Ovary (tissue), 9 donors: ENCODE data around the gene ATP4B. TPM values are rescaled to one million over a fixed set of nuclear protein-coding genes. Genes with fewer than 3 reads are reported as not detected.

ENCODE experiments used
- DNase-seq, 5 donors: peaks; one replicate each; pipeline ENCODE4 v3.0.0-alpha.2; 2019 to 2020
- H3K27ac ChIP-seq, 2 donors: fragments of 200-600 bp; one replicate each; pipeline versions ENCODE4 v1.5.1 to v1.8.0; 2019 to 2022
- H3K27me3 ChIP-seq: fragments of 200-600 bp; one replicate; pipeline ENCODE4 v1.8.0; 2022
- H3K36me3 ChIP-seq: fragments of 200-600 bp; sonication (generic); one replicate; pipeline ENCODE4 v1.5.1; 2019
- H3K4me1 ChIP-seq: one replicate; pipeline ENCODE4 v1.8.1; 2013; ENCODE audit warnings: mild to moderate bottlenecking, moderate library complexity; ENCODE audit not compliant: insufficient read depth
- H3K4me3 ChIP-seq: fragments of 200-600 bp; sonication (generic); one replicate; pipeline ENCODE4 v1.5.1; 2017
- H3K9me3 ChIP-seq, 2 donors: fragments of 200-600 bp in 1 of 2; sonication (generic) in 1 of 2; one replicate each; pipeline versions ENCODE4 v1.5.1 to v1.8.1; 2013 to 2019; ENCODE audit warnings: mild to moderate bottlenecking in 1 of 2, moderate library complexity in 1 of 2
- EP300 ChIP-seq: sonication (generic); formaldehyde crosslinking; IDR thresholded peaks from one replicate; pipeline ENCODE4 v1.6.1; 2017; ENCODE audit warnings: antibody characterized with exemption
- POLR2A ChIP-seq: fragments of 450-650 bp; IDR thresholded peaks from one replicate; pipeline ENCODE4 v1.6.1; 2017; ENCODE audit warnings: antibody characterized with exemption, mild to moderate bottlenecking, moderate library complexity
- WGBS, 3 donors: extraction: QIAGEN DNeasy Blood & Tissue Kit in 1 of 3; methylation state at CpG; one replicate each; pipeline versions ENCODE4 v1.1.5 to v1.1.7; 2013 to 2017; 5-methylcytosine and 5-hydroxymethylcytosine counted together
- intact Hi-C, 4 donors: fragments of 100-400 bp; cut with DNase I; formaldehyde crosslinking; loops; one replicate each; pipeline versions ENCODE4 v1.11.0 to v1.15.1; 2022 to 2023
- polyA plus RNA-seq, 2 donors: library from polyadenylated mRNA; stranded (reverse); fragments of 200-250 nt in 1 of 2; fragments of 350-450 nt in 1 of 2; fragmentation: Illumina TruSeq in 1 of 2; extraction: RNeasy Lipid Tissue Mini Kit (QIAGEN cat#74804) in 1 of 2; gene quantifications; one replicate each; pipeline ENCODE4 v1.2.3, GENCODE V29; 2013 to 2014
- total RNA-seq, 7 donors: library from RNA; depleted of rRNA in 2 of 7; stranded (reverse); fragments of >200 nt in 2 of 7; fragmentation: NEBNext Ultra II Directional in 3 of 7; extraction: Animal tissue kit (Norgen Biotek cat#: 25700) in 3 of 7; gene quantifications; one replicate each; pipeline versions ENCODE4 v1.1.0 to v1.2.4, GENCODE V29; 2016 to 2023
- TF ChIP-seq, protein P1 (sequence below), 3 donors: fragments of 450-650 bp in 2 of 3; fragments of 200-600 bp in 1 of 3; IDR thresholded peaks; one replicate each; pipeline versions ENCODE4 v1.5.1 to v1.8.0; 2016 to 2022; ENCODE audit warnings: antibody characterized with exemption in 3 of 3, mild to moderate bottlenecking in 1 of 3
- donor health status: DM: no; HTN: no; CAD: no; lungs with moderate emphysema.
- donor health status: DM: no; HTN: no; CAD: no.
- donor health status: Bipolar disorder and iron deficiency.
- donor health status: DM: yes; HTN: yes; CAD: no.
- donor health status: DM: no; HTN: no; CAD: no.
- donor health status: DM: yes; HTN: yes; CAD: no.

ATP4B gene
- total and polyA plus RNA-seq, 9 donors: 0.28 TPM; not detected in 8

DNA sequence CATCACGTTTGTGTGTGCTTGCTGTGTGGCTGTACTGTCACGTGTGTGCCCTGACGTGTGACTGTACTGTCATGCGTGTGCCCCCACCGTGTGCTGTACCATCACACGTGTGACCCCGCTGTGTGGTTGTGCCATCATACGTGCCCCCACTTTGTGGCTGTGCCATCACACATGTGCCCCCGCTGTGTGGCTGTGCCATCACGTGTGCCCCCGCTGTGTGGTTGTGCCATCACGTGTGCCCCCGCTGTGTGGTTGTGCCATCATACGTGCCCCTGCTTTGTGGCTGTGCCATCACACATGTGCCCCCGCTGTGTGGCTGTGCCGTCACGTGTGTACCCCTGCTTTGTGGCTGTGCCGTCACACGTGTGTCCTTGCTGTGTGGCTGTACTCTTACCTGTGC lies 47.7 kb downstream of the ATP4B start:
- Histone ChIP-seq H3K27ac (no peak overlapping the region), H3K36me3 (no peaks in the 10 kb centered on the region), H3K4me1 (no peaks in the 10 kb centered on the region), H3K9me3 (no peaks in the 10 kb centered on the region), H3K27me3 (no peaks in the 10 kb centered on the region), H3K4me3 (no peak overlapping the region)
- WGBS, 3 donors: 92 to 94% (median 92%) methylated on average over 19 of the region's 19 CpGs
- TF ChIP-seq, protein P1, sequence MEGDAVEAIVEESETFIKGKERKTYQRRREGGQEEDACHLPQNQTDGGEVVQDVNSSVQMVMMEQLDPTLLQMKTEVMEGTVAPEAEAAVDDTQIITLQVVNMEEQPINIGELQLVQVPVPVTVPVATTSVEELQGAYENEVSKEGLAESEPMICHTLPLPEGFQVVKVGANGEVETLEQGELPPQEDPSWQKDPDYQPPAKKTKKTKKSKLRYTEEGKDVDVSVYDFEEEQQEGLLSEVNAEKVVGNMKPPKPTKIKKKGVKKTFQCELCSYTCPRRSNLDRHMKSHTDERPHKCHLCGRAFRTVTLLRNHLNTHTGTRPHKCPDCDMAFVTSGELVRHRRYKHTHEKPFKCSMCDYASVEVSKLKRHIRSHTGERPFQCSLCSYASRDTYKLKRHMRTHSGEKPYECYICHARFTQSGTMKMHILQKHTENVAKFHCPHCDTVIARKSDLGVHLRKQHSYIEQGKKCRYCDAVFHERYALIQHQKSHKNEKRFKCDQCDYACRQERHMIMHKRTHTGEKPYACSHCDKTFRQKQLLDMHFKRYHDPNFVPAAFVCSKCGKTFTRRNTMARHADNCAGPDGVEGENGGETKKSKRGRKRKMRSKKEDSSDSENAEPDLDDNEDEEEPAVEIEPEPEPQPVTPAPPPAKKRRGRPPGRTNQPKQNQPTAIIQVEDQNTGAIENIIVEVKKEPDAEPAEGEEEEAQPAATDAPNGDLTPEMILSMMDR (IDR thresholded peaks at IDR 0.05): no peak
- TF ChIP-seq EP300: no peak
- intact Hi-C loops: no loop called here
- no peak for DNase-seq

DNA sequence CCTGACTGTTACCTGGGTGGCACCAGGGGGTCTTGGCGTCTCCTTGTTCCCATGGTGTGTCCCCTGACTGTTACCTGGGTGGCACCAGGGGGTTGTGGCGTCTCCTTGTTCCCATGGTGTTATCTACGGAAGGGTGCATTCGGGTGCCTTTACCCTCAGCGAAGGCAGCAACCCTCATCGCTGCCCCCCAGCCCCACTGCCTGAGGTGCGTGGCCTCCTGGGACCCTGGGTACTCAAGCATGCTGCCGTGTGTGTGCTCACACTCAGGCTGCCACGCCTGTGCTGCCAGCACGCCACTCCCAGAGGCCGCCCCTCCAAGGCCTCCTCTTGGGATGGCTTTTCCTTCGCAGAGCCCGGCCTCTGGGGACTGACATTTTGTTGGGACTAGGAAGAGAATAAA lies 48.4 kb downstream of the ATP4B start:
- intact Hi-C loops: no loop called here
- TF ChIP-seq EP300: no peak
- TF ChIP-seq, protein P1 (IDR thresholded peaks at IDR 0.05): no peak
- Histone ChIP-seq H3K4me1 (no peaks in the 10 kb centered on the region), H3K27ac (no peak overlapping the region), H3K4me3 (no peak overlapping the region), H3K9me3 (no peaks in the 10 kb centered on the region), H3K27me3 (no peaks in the 10 kb centered on the region), H3K36me3 (no peaks in the 10 kb centered on the region)
- DNase-seq: no peak
- WGBS, 3 donors: 92 to 97% (median 95%) methylated on average over 13 of the region's 13 CpGs

DNA sequence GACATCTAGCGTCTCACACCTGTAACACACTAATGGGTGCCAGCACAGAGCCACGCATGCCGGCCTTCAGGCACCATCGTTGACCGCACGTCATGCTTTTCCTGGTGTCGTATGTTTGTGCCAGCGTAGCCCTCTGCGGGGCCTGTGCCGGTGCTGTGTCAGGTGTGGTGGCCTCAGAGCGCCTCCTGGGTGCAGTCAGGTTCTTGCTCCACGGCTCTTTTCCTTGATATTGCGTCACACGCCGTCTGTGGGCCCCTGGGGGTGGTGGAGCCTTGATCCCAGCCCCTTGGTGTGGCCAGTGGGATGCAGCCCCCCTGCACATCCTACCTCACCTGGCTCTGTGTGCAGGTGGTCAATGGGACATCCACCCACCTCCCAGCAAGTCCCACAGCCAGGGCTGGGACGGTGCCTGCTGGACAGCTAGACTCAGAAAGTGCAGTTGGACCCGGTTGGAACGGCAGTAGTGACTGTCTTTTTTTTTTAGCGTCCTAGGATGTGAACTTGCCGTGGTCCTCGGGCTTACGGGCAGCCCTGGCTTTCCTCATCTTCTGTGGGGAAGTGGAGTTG lies 48.9 kb downstream of the ATP4B start:
- intact Hi-C loops: no loop called here
- no peak for DNase-seq
- WGBS, 3 donors: 92 to 93% (median 92%) methylated on average over 22 of the region's 22 CpGs

DNA sequence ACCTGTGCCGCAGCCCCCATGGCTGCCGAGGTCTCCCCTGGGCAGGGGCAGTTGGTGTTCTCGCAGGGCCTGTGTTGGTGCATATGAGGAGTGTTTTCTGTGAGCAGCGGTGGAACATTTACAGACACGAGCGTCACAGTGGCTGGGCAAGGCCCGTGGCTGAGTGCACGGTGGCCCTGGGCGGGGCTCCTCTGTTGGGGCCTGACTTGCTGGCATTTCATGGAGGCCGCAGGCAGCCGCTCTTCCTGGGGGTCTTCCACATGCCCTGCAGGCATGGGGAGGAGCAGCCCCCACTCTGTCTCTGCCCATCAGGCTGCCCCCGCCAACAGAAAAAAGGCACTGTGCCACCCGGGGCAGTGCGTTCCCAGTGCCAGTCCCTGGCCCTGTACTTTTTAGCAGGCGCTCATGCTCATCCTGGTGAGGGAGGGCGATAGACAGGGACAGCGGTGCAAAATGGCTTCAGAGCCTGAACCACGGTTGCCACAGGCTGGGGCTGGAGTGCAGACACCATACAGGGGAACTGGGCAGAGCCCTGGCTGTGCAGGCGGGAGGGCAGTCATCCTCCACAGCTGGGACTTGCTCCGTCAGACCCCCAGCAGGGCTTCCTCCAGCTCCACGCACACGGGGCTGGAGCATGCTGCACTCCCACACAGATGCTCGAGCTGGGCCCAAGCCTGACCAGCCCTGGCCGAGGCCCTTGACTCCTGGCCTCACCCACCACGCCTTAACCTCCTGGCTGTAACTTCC lies 49.9 kb downstream of the ATP4B start:
- WGBS, 3 donors: 83 to 86% (median 83%) methylated on average over 25 of the region's 25 CpGs
- Histone ChIP-seq H3K4me3 (no peak overlapping the region), H3K27ac (no peak overlapping the region), H3K4me1 (no peaks in the 10 kb centered on the region), H3K9me3 (no peaks in the 10 kb centered on the region), H3K27me3 (no peaks in the 10 kb centered on the region), H3K36me3 (no peaks in the 10 kb centered on the region)
- TF ChIP-seq, protein P1 (IDR thresholded peaks at IDR 0.05): no peak
- TF ChIP-seq POLR2A: no peak
- TF ChIP-seq EP300: no peak
- DNase-seq: no peak
- intact Hi-C loops: no loop called here

More for the DNA sequence above, 48.9 kb downstream of the ATP4B start:
- Histone ChIP-seq H3K27ac (no peak overlapping the region), H3K9me3 (no peaks in the 10 kb centered on the region), H3K4me1 (no peaks in the 10 kb centered on the region), H3K27me3 (no peaks in the 10 kb centered on the region), H3K4me3 (no peak overlapping the region), H3K36me3 (no peaks in the 10 kb centered on the region)
- TF ChIP-seq, protein P1 (IDR thresholded peaks at IDR 0.05): no peak
- TF ChIP-seq POLR2A (no peak), EP300 (no peak)
